LHCN-M2 (cell line): ENCODE data around the gene ZNF160. TPM values are rescaled to one million over a fixed set of nuclear protein-coding genes. Genes with fewer than 3 reads are reported as not detected.

Experiments used
- total RNA-seq: library from RNA; depleted of rRNA; stranded (reverse); fragments of >200 nt; gene quantifications from 2 replicates; pipeline ENCODE4 v1.2.3, GENCODE V29; 2014; rRNA removed

The ZNF160 gene
- total RNA-seq, 1 experiment from 2014 or later = 20.6 TPM

Other genes starting within 250 kb of the ZNF160 start
- gene ZNF468, start 245.8 kb downstream of the ZNF160 start, total RNA-seq = 24.2 and 25.8 TPM in 2 replicates
- gene ZNF320, start 205.8 kb downstream of the ZNF160 start, total RNA-seq = 1.8 and 5.1 TPM in 2 replicates
- gene ZNF888, start 180.0 kb downstream of the ZNF160 start, total RNA-seq = 0.83 and 0.92 TPM in 2 replicates
- gene ZNF816, start 140.5 kb downstream of the ZNF160 start, total RNA-seq = 9.9 and 11.2 TPM in 2 replicates
- gene ERVV-1, start 89.5 kb downstream of the ZNF160 start, total RNA-seq = not detected in 2 replicates
- not detected in 2 replicates for gene ERVV-2, start 58.7 kb downstream of the ZNF160 start, total RNA-seq
- gene ZNF415, start 29.5 kb upstream of the ZNF160 start, total RNA-seq = 2.4 and 2.9 TPM in 2 replicates
- gene ZNF347, start 55.6 kb upstream of the ZNF160 start, total RNA-seq = 4.2 and 5.6 TPM in 2 replicates
- gene ZNF665, start 89.9 kb upstream of the ZNF160 start, total RNA-seq = 0.11 TPM in 1 of 2 replicates, not detected in the other
- gene ZNF677, start 151.5 kb upstream of the ZNF160 start, total RNA-seq = 4.2 and 6.7 TPM in 2 replicates
- gene VN1R2, start 154.9 kb upstream of the ZNF160 start, total RNA-seq = not detected in 2 replicates
- gene VN1R4, start 164.3 kb upstream of the ZNF160 start, total RNA-seq = not detected in 2 replicates
- 8.5 and 9.8 TPM in 2 replicates for gene ZNF845, start 230.3 kb upstream of the ZNF160 start, total RNA-seq